G401 (cell line): ENCODE results near the gene ZNF888. TPM values are rescaled to one million over a fixed set of nuclear protein-coding genes. Genes with fewer than 3 reads are reported as not detected.
A peak's percentile ranks its signal among the peaks of the same experiment; 100 is the strongest.
"Not testable (repeated sequence)": the region's sequence is repeated elsewhere in the genome, so short reads cannot be mapped to it uniquely, and the experiment has no call there.

Experiments
- DNase-seq: peaks from one replicate; pipeline ENCODE4 v3.0.0-alpha.2; 2015; ENCODE audit warnings: low spot score
- in situ Hi-C: cut with HindIII; loops from 2 replicates; pipeline ENCODE4 v1.10.0; 2016; ENCODE audit warnings: low sequenced_read_pairs, mixed read lengths
- total RNA-seq: library from RNA; depleted of rRNA; stranded (reverse); fragments of >200 nt; shearing (Covaris generic); gene quantifications from 2 replicates; pipeline ENCODE4 v1.2.3, GENCODE V29; 2014; rRNA removed

Gene ZNF888
- 1.2 and 1.8 TPM in 2 replicates for total RNA-seq

- DNase-seq: peak; percentile 92
- in situ Hi-C loops: no loop called here
These were observed at the start of gene ZNF888 for GRCh38 chr19:52922841-52923777. TSS of gene ZNF888 (minus strand) at chr19:52923428. CDS start at chr19:52917873, 5,555 bp downstream.

- in situ Hi-C loops: no loop called here
- DNase-seq: no peak
These were observed 44.5 kb upstream of the ZNF888 start for GRCh38 chr19:52967772-52968171.

GRCh38 chr19:52963247-52963618 lies 40.0 kb upstream of the ZNF888 start:
- in situ Hi-C loops: no loop called here
- DNase-seq: no peak

DNA sequence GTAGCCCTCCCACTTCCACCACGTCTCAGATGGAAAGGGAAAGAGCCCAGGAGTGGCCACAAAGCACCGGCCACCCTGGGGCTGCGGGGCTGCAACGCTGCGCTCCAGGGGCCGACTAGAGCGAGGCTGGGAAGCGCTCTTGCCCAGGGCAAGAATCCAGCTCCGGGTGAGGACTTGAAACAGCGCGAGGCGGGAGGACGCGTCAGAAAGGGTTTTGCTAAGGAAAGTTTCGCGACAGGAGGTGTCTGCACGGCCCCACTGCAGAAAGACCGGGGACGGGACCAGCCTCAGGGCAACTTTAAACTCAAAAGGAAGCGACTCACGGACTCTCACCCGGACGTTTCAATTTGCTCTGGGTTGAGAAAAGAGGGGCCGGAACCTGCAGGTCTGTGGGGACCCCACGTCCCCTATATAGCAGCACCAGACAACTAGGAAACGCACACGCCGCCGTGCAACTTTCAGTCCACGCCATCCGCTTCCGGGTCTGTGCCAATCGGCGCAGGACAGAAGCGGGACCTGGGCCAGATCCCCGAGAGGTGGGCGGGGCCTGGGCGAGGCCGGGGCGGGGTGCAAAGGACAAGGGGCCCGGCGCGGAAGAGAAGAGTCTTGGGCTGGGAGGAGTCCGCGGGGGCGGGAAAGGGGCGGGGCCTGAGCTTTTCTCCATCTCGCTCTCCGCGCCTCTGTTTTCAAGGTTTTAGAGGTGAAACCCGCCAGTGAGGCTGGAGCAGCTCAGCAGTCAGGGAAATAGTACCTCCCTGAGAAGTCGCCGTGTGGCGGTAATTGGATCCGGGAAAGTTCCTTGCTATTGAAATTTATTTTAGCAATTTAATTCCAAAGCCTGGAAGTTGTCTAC lies 39.4 kb upstream of the ZNF888 start, which contains the start of gene ZNF816:
TSS of gene ZNF816 (minus strand) at position 488 of the 853 bp plus-strand sequence. CDS start 6,792 bp downstream, outside the sequence.
- in situ Hi-C loops: no loop called here
- DNase-seq: peak; percentile 94

- in situ Hi-C loops: no loop called here
- DNase-seq: peak; percentile 44
These were observed 38.8 kb upstream of the ZNF888 start for GRCh38 chr19:52961981-52962380.

GRCh38 chr19:52959613-52960295 lies 36.5 kb upstream of the ZNF888 start:
- DNase-seq: peak; percentile 64
- in situ Hi-C loops: no loop called here

DNA sequence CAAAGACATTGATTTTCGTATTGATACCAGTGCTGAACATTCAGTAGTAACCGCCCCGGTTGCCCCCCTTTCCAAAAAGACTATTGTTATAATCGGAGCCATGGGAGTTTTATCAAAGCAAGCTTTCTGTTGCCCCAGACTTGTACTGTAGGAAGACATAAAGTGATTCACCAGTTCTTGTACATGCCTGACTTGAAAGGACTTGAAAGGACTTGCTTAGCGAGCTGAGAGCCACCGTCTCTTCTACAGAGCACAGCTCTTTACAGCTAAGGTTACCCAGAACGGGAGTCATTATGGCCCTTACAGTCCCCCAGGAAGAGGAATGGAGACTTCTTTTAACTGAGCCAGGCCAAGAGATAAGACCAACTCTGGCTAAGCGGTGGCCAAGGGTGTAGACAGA lies 34.4 kb upstream of the ZNF888 start:
- in situ Hi-C loops: no loop called here
- DNase-seq: no peak

DNA sequence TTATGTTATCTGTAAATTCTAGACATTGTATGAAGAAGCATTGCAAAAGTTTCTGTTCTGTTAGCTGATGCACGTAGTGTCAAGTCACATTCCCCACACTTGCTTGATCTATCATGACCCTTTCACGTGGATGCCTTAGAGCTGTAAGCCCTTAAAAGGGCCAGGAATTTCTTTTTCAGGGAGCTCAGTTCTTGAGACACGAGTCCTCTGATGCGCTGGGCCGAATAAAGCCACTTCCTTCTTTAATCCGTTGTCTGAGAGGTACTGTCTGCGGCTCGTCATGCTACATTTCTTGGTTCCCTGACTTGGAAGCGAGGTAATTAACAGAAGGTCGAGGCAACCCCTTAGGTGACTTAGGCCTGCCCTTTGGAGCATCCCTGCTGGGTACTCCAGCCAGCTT lies 33.7 kb upstream of the ZNF888 start:
- no peak for DNase-seq
- in situ Hi-C loops: no loop called here

- DNase-seq: no peak
- in situ Hi-C loops: no loop called here
These were observed 26.2 kb upstream of the ZNF888 start for GRCh38 chr19:52949422-52949821.

GRCh38 chr19:52948025-52948770 lies 25.0 kb upstream of the ZNF888 start:
- in situ Hi-C loops: no loop called here

DNA sequence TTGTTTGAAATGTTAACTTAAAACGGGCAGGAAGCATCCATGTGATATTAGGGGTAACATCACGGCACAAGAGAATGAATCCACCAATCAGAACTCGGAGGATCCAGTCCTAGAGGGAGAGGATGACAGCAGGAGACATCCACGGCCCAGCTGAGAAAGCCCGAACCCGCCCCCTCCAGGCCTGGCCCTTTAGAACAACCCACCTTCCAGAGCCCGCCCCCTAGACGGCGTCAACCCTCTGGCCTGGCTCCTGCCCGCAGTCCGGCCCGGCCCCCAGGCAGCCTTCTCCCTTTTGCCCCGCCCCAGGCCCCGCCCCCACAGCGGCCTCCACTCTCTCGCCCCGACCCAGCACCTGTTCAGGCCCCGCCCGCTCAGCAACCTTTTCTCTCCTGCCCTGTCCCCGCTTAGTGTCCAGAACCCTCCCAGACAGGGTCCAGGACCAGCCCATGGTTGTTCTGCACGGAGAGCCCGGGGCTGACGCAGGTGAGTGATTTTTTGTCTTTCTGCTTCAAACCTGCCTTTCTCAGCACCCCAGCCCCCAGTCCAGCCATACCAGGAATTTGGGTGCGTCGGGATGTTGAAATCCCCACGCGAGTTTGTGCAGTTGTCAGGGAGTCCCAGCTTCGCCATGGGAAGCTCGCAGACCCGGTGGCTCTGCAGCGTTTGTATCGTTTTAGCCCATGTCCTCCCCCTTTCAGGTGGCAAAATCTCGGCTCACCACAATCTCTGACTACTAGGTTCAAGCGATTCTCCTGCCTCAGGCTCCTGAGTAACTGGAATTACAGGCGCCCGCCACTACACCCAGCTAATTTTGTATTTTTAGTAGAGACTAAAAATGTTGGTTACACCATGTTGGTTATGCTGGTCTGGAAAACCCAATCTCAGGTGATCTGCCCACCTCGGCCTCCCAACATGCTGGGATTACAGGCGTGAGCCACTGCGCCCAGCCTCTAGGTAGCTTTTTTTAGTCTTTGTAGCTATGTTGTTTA lies 23.4 kb upstream of the ZNF888 start:
- in situ Hi-C loops: no loop called here
- peak; percentile 97 for DNase-seq

More at GRCh38 chr19:52948025-52948770, 25.0 kb upstream of the ZNF888 start:
- DNase-seq: no peak

DNA sequence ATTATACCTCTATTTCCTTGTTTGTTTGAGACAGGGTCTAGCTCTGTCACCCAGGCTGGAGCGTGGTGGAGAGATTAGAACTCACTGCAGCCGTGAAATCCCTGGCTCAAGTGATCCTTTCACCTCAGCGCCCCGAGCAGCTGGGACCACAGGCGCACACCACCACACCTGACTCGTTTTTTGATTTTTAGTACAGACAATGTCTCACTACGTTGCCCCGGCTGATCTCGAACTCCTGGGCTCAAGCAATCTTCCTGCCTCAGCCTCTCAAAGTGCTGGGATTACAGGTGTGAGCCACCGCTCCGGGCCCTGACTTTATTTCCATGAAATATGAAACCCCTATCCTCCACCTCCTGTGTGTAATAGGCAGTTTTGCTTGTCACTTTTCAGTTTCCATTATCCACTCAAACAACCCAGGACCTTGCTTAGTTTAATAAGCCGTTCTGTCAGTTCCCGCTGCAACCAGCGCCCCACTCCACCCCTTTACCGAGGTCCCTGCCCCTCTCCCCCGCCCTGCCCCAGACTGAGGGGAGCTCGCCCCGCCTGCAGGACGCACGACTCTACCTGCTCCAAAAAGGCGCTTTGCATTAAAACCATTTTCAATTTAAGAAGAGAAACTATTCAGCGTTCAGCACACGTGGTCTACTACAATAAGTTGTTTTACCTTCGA lies 22.6 kb upstream of the ZNF888 start:
- no peak for DNase-seq
- in situ Hi-C loops: no loop called here

GRCh38 chr19:52944703-52945493 lies 21.7 kb upstream of the ZNF888 start:
- in situ Hi-C loops, DNase-seq: not testable (repeated sequence)

- in situ Hi-C loops: no loop called here
- DNase-seq: no peak
These were observed 20.8 kb upstream of the ZNF888 start for GRCh38 chr19:52943884-52944643.

DNA sequence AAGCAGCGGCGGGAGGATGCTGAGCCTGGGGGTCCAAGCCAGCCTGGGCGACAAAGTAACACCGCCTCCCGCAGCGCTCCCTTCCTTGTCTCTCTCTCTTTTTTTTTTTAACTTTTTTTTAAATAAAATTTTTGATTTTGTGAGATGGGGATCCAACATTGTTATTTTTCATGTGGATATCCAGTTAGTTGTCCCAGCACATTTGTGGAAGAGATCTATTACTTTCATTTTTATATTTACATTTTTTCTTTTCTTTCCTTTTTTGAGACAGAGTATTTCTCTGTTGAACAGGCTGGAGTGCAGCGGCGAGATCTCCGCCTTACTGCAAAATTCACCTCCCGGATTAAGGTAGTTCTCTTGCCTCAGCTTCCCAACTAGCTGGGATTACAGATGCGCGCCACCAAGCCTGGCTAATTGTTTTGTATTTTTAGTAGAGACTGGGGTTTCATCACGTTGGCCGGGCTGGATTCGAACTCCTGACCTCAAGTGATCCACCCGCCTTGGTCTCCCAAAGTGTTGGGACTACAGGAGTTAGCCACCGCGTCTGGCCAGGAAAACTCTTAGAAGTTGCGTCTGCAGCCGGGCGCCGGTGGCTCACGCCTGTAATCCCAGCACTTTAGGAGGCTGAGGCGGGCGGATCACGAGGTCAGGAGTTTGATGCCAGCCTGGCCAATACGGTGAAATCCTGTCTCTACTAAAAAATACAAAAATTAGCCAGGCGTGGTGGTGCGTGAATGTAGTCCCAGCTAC lies 20.1 kb upstream of the ZNF888 start:
- in situ Hi-C loops: no loop called here
- DNase-seq: no peak
